Measurements from ENCODE around the gene APOH. TPM values are rescaled to one million over a fixed set of nuclear protein-coding genes. Genes with fewer than 3 reads are reported as not detected.

Gene APOH
- total RNA-seq, 1 donor from 2014 or later, result not detected

DNA sequence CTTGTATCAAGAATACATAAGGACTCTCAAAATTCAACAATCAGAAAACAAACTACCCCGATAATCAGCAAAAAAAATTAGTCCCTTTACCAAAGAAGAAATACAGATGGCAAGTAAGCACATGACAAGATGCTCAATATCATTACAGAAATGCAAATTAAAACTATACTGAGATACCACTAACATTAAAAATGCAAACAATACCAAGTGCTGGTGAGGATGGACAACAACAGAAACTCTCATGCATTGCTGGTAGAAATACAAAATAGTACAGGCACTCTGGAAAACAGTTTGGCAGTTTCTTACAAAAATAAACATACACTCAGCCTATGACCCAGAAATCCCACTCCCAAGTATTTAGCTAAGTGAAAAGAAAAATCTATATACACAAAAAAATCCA is 44.8 kb downstream of the APOH start:
- Histone ChIP-seq H3K4me1 (peaks cover 9% of the 10 kb centered on the region), H4K20me1 (ENCODE audit: low read depth) (peaks cover 10% of the 10 kb centered on the region), H3K27ac (no peak overlapping the region), H3K27me3 (no peaks in the 10 kb centered on the region), H3K79me2 (ENCODE audit: low read depth) (peaks cover 29% of the 10 kb centered on the region), H3K4me2 (no peak overlapping the region), H3K9me3 (ENCODE audit: low read depth) (no peaks in the 10 kb centered on the region), H2AFZ (replicated peaks) (no peak overlapping the region), H3K4me3 (no peak overlapping the region), H3K36me3 (no peaks in the 10 kb centered on the region), H3K9ac (no peak overlapping the region), H3F3A (ENCODE audit: low read depth) (no peaks in the 10 kb centered on the region)
- no peaks in the 10 kb centered on the region for H3K4me1 Mint-ChIP-seq
- H3K9me3 Mint-ChIP-seq, result peaks cover 9% of the 10 kb centered on the region
- H3K27me3 Mint-ChIP-seq (ENCODE audit: insufficient read depth, low read depth), result no peaks in the 10 kb centered on the region
- H3K27ac Mint-ChIP-seq, result no peak overlapping the region
- H3K4me3 Mint-ChIP-seq, result no peak overlapping the region
- no peak for DNase-seq (ENCODE audit: low spot score)
- peaks cover 38% of the 10 kb centered on the region for H3K36me3 Mint-ChIP-seq
- TF ChIP-seq EZH2phosphoT487 (IDR thresholded peaks at IDR 0.05), result no peak
- TF ChIP-seq EZH2 (IDR thresholded peaks at IDR 0.05), result no peak
- TF ChIP-seq CTCF (IDR thresholded peaks at IDR 0.05), result no peak

GRCh38 chr17:66183529-66183928 is 45.7 kb downstream of the APOH start:
- H3F3A ChIP-seq (ENCODE audit: low read depth), result no peaks in the 10 kb centered on the region
- H2AFZ ChIP-seq (replicated peaks), result no peak overlapping the region
- Mint-ChIP-seq H3K9me3 (peaks cover 9% of the 10 kb centered on the region), H3K27me3 (ENCODE audit: insufficient read depth, low read depth) (no peaks in the 10 kb centered on the region), H3K36me3 (peaks cover 45% of the 10 kb centered on the region), H3K4me1 (no peaks in the 10 kb centered on the region), H3K4me3 (no peak overlapping the region), H3K27ac (no peak overlapping the region)
- no peaks in the 10 kb centered on the region for H3K27me3 ChIP-seq
- TF ChIP-seq CTCF (IDR thresholded peaks at IDR 0.05) (no peak), EZH2 (IDR thresholded peaks at IDR 0.05) (no peak), EZH2phosphoT487 (IDR thresholded peaks at IDR 0.05) (no peak)
- DNase-seq (ENCODE audit: low spot score), result no peak
- H4K20me1 ChIP-seq (ENCODE audit: low read depth), result peaks cover 10% of the 10 kb centered on the region
- H3K4me3 ChIP-seq, result no peak overlapping the region
- no peak overlapping the region for H3K9ac ChIP-seq
- peaks cover 21% of the 10 kb centered on the region for H3K79me2 ChIP-seq (ENCODE audit: low read depth)
- no peak overlapping the region for H3K27ac ChIP-seq
- H3K9me3 ChIP-seq (ENCODE audit: low read depth), result no peaks in the 10 kb centered on the region
- H3K4me1 ChIP-seq, result peaks cover 9% of the 10 kb centered on the region
- no peak overlapping the region for H3K4me2 ChIP-seq
- no peaks in the 10 kb centered on the region for H3K36me3 ChIP-seq

GRCh38 chr17:66178642-66179041 is 50.6 kb downstream of the APOH start:
- Histone ChIP-seq H3K4me2 (no peak overlapping the region), H3K79me2 (ENCODE audit: low read depth) (peaks cover under 1% of the 10 kb centered on the region), H2AFZ (replicated peaks) (no peak overlapping the region), H3K9me3 (ENCODE audit: low read depth) (no peaks in the 10 kb centered on the region), H3K36me3 (peaks cover 12% of the 10 kb centered on the region), H3K9ac (no peak overlapping the region), H4K20me1 (ENCODE audit: low read depth) (no peaks in the 10 kb centered on the region), H3K27ac (no peak overlapping the region), H3K4me3 (no peak overlapping the region), H3K27me3 (no peaks in the 10 kb centered on the region), H3F3A (ENCODE audit: low read depth) (no peaks in the 10 kb centered on the region), H3K4me1 (no peaks in the 10 kb centered on the region)
- H3K27ac Mint-ChIP-seq, result no peak overlapping the region
- no peak for DNase-seq (ENCODE audit: low spot score)
- peaks cover 8% of the 10 kb centered on the region for H3K9me3 Mint-ChIP-seq
- H3K27me3 Mint-ChIP-seq (ENCODE audit: insufficient read depth, low read depth), result no peaks in the 10 kb centered on the region
- TF ChIP-seq CTCF (IDR thresholded peaks at IDR 0.05) (no peak), EZH2 (IDR thresholded peaks at IDR 0.05) (no peak), EZH2phosphoT487 (IDR thresholded peaks at IDR 0.05) (no peak)
- H3K4me1 Mint-ChIP-seq, result no peaks in the 10 kb centered on the region
- H3K4me3 Mint-ChIP-seq, result no peak overlapping the region
- H3K36me3 Mint-ChIP-seq, result peaks cover 67% of the 10 kb centered on the region
